ENCODE results near the gene POLR2H. TPM values are rescaled to one million over a fixed set of nuclear protein-coding genes. Genes with fewer than 3 reads are reported as not detected.
A peak's percentile ranks its signal among the peaks of the same experiment; 100 is the strongest.

Gene POLR2H
- polyA plus RNA-seq, 4 donors = 124 to 346 (median 204) TPM

- no peak for FAIRE-seq
- Histone ChIP-seq H3K9me3 (ENCODE audit: control insufficient read depth in 2 of 2, insufficient read depth in 1 of 2, low read depth in 1 of 2, low read length in 1 of 2) (no peaks in the 10 kb centered on the region), H3K4me1 (ENCODE audit: control insufficient read depth in 3 of 3, insufficient read depth in 2 of 3, low read depth in 1 of 3, low read length in 2 of 3) (peaks cover 0 to 15% (median 3%) of the 10 kb centered on the region in 3 donors), H3K27ac (ENCODE audit: low read depth in 1 of 3, low read length in 2 of 3) (peak overlapping the region; percentile 71 to 72 (median 72)), H3K4me3 (ENCODE audit: low read depth in 1 of 3, low read length in 3 of 3) (no peak overlapping the region), H3K27me3 (ENCODE audit: control insufficient read depth in 3 of 3, insufficient read depth in 3 of 3, low read length in 3 of 3) (no peaks in the 10 kb centered on the region), H3K36me3 (ENCODE audit: control insufficient read depth in 3 of 3, insufficient read depth in 2 of 3, low read depth in 1 of 3, low read length in 3 of 3) (peaks cover 0 to 75% (median 3%) of the 10 kb centered on the region in 3 donors)
- WGBS, 3 donors = 35 to 52% (median 39%) methylated on average over 13 to 14 of the region's 14 CpGs
- peak; percentile 89 to 94 for DNase-seq
Observed at GRCh38 chr3:184345317-184346144, 16.0 kb upstream of the POLR2H start.

- no peaks in the 10 kb centered on the region for H3K27me3 ChIP-seq (ENCODE audit: control insufficient read depth in 3 of 3, insufficient read depth in 3 of 3, low read length in 3 of 3)
- peak overlapping the region; percentile 52 to 72 (median 71) for H3K27ac ChIP-seq (ENCODE audit: low read depth in 1 of 3, low read length in 2 of 3)
- WGBS, 3 donors = 91 to 96% (median 93%) methylated on average over 20 of the region's 20 CpGs
- H3K4me3 ChIP-seq (ENCODE audit: low read depth in 1 of 3, low read length in 3 of 3) = no peak overlapping the region
- FAIRE-seq = no peak
- no peak for DNase-seq
- H3K4me1 ChIP-seq (ENCODE audit: control insufficient read depth in 3 of 3, insufficient read depth in 2 of 3, low read depth in 1 of 3, low read length in 2 of 3) = peaks cover 2 to 19% (median 6%) of the 10 kb centered on the region in 3 donors
- peaks cover 0 to 75% (median 3%) of the 10 kb centered on the region in 3 donors for H3K36me3 ChIP-seq (ENCODE audit: control insufficient read depth in 3 of 3, insufficient read depth in 2 of 3, low read depth in 1 of 3, low read length in 3 of 3)
- no peaks in the 10 kb centered on the region for H3K9me3 ChIP-seq (ENCODE audit: control insufficient read depth in 2 of 2, insufficient read depth in 1 of 2, low read depth in 1 of 2, low read length in 1 of 2)
Observed at GRCh38 chr3:184346480-184347190, 14.9 kb upstream of the POLR2H start.

GRCh38 chr3:184347321-184348056 is 14.0 kb upstream of the POLR2H start:
- Histone ChIP-seq H3K27me3 (ENCODE audit: control insufficient read depth in 3 of 3, insufficient read depth in 3 of 3, low read length in 3 of 3) (no peaks in the 10 kb centered on the region), H3K36me3 (ENCODE audit: control insufficient read depth in 3 of 3, insufficient read depth in 2 of 3, low read depth in 1 of 3, low read length in 3 of 3) (peaks cover 0 to 74% (median 3%) of the 10 kb centered on the region in 3 donors), H3K27ac (ENCODE audit: low read depth in 1 of 3, low read length in 2 of 3) (no peak overlapping the region), H3K4me1 (ENCODE audit: control insufficient read depth in 3 of 3, insufficient read depth in 2 of 3, low read depth in 1 of 3, low read length in 2 of 3) (peaks cover 4 to 26% (median 9%) of the 10 kb centered on the region in 3 donors), H3K9me3 (ENCODE audit: control insufficient read depth in 2 of 2, insufficient read depth in 1 of 2, low read depth in 1 of 2, low read length in 1 of 2) (no peaks in the 10 kb centered on the region), H3K4me3 (ENCODE audit: low read depth in 1 of 3, low read length in 3 of 3) (no peak overlapping the region)
- FAIRE-seq (no peak), DNase-seq (no peak)
- 74 to 83% (median 77%) methylated on average over 12 of the region's 12 CpGs for WGBS, 3 donors

DNA sequence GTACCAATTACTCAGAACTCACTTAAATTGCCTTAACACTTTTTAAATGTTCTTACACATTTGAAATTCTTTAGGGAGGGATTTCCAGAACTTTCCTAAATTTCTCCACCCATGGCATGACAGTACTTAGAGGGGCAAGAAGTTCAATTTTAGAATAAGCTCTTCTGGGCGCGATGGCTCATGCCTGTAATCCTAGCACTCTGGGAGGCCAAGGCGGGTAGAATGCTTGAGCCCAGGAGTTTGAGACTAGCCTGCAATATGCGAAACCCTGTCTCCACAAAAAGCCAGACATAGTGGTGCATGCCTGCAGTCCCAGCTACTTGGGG is 13.5 kb upstream of the POLR2H start:
- Histone ChIP-seq H3K4me1 (ENCODE audit: control insufficient read depth in 3 of 3, insufficient read depth in 2 of 3, low read depth in 1 of 3, low read length in 2 of 3) (peaks cover 4 to 31% (median 10%) of the 10 kb centered on the region in 3 donors), H3K9me3 (ENCODE audit: control insufficient read depth in 2 of 2, insufficient read depth in 1 of 2, low read depth in 1 of 2, low read length in 1 of 2) (no peaks in the 10 kb centered on the region), H3K4me3 (ENCODE audit: low read depth in 1 of 3, low read length in 3 of 3) (no peak overlapping the region), H3K36me3 (ENCODE audit: control insufficient read depth in 3 of 3, insufficient read depth in 2 of 3, low read depth in 1 of 3, low read length in 3 of 3) (peaks cover 0 to 74% (median 3%) of the 10 kb centered on the region in 3 donors), H3K27me3 (ENCODE audit: control insufficient read depth in 3 of 3, insufficient read depth in 3 of 3, low read length in 3 of 3) (no peaks in the 10 kb centered on the region), H3K27ac (ENCODE audit: low read depth in 1 of 3, low read length in 2 of 3) (no peak overlapping the region)
- DNase-seq (no peak), FAIRE-seq (no peak)
- WGBS, 3 donors = 81 to 97% (median 91%) methylated on average over 4 of the region's 4 CpGs

DNA sequence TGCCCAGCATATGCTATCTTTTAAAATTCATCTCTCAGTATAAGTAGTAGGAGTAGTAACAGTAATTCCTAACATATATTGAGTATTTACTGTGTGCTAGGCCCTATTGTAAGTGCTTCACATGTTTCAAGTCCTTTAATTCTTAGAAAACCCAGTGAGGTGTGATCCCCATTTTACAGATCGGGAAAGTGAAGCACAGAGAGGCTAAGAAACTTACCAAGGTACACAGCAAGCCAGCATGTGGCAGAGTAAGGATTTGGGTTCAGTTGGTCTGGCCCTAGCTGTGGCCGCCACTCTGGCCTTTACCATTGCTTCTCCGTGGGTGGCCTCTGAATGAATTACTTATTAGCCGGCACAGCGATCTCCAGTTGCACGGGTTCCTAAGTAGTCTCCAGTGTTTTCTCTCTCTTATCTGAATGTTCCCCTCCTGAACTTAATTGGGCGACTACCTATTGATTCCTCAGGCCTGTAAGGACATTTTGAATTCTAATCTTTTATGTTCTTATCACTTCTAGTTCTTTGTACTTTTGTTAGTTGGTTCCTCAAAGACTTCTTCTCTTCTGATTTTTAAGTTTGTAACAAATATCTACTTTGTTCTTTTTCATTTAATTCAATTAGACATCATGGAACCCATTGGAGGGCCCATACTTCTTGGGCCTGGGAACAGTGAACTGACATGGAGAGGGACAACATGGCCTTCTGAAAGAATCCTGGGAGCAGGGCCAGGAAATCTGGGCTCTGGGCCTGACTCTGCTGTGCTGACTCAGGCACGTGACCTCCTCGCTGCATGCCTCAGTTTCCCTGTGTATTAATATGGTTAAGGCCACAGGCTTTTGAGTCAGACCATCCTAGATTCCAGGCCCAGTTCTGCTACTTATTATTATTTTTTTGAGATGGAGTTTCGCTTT is 11.7 kb upstream of the POLR2H start:
- FAIRE-seq = no peak
- Histone ChIP-seq H3K27ac (ENCODE audit: low read depth in 1 of 3, low read length in 2 of 3) (no peak overlapping the region), H3K4me1 (ENCODE audit: control insufficient read depth in 3 of 3, insufficient read depth in 2 of 3, low read depth in 1 of 3, low read length in 2 of 3) (peaks cover 4 to 33% (median 11%) of the 10 kb centered on the region in 3 donors), H3K4me3 (ENCODE audit: low read depth in 1 of 3, low read length in 3 of 3) (no peak overlapping the region), H3K36me3 (ENCODE audit: control insufficient read depth in 3 of 3, insufficient read depth in 2 of 3, low read depth in 1 of 3, low read length in 3 of 3) (peaks cover 0 to 77% (median 2%) of the 10 kb centered on the region in 3 donors), H3K27me3 (ENCODE audit: control insufficient read depth in 3 of 3, insufficient read depth in 3 of 3, low read length in 3 of 3) (no peaks in the 10 kb centered on the region), H3K9me3 (ENCODE audit: control insufficient read depth in 2 of 2, insufficient read depth in 1 of 2, low read depth in 1 of 2, low read length in 1 of 2) (no peaks in the 10 kb centered on the region)
- no peak for DNase-seq
- WGBS, 3 donors = 86 to 95% (median 93%) methylated on average over 10 of the region's 10 CpGs

DNA sequence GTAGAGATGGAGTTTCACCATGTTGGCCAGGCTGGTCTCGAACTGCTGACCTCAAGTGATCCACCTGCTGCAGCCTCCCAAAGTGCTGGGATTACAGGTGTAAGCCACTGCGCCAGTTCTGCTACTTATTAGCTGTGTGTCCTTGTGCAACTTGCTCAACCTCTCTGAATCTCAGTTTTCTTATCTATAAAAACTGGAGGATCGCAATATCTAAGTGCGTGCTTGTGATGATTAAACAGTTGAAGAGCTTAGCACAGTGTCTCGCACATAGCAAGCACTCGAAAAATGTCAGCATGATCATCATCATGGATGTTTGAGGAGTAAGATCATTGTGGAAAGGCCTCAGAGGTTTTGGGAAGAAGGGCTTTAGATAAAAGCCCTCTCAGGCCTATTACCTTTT is 10.9 kb upstream of the POLR2H start:
- Histone ChIP-seq H3K36me3 (ENCODE audit: control insufficient read depth in 3 of 3, insufficient read depth in 2 of 3, low read depth in 1 of 3, low read length in 3 of 3) (peaks cover 0 to 78% (median 0%) of the 10 kb centered on the region in 3 donors), H3K9me3 (ENCODE audit: control insufficient read depth in 2 of 2, insufficient read depth in 1 of 2, low read depth in 1 of 2, low read length in 1 of 2) (no peaks in the 10 kb centered on the region), H3K27me3 (ENCODE audit: control insufficient read depth in 3 of 3, insufficient read depth in 3 of 3, low read length in 3 of 3) (no peaks in the 10 kb centered on the region), H3K4me1 (ENCODE audit: control insufficient read depth in 3 of 3, insufficient read depth in 2 of 3, low read depth in 1 of 3, low read length in 2 of 3) (peaks cover 4 to 25% (median 11%) of the 10 kb centered on the region in 3 donors), H3K27ac (ENCODE audit: low read depth in 1 of 3, low read length in 2 of 3) (no peak overlapping the region), H3K4me3 (ENCODE audit: low read depth in 1 of 3, low read length in 3 of 3) (no peak overlapping the region)
- FAIRE-seq (no peak), DNase-seq (no peak)
- 93 to 98% (median 95%) methylated on average over 6 of the region's 6 CpGs for WGBS, 3 donors

DNA sequence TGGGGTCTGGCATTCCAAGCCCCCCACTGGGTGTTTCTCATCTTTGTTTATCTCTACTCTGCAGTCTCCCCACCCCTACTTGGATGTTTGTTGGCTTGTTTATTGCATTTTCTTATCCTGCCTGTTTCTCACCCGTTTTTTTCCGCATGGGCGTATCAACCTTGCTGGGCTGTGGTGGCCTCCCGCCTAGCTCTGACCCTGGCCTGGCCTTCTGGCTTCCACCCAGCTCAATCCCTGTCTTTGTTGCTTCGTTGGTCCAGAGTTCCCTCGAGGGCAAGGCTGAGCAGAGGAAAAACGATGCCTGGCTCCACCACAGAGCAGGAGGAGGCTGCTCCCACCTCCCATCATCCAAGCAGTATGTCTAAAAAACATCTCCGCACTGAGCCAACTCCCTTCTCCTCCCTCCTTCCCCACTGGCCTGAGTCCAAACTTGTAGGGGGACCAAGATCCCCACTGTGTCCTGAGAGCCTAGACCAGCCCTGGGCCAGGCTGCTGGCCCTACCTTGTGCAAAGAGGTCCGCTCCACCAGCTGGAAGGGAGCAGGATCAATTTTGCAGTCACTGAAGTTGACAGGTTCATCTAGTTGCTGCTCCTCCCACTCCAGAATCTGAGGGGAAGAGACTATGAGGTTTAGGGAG is 9.9 kb upstream of the POLR2H start:
- Histone ChIP-seq H3K9me3 (ENCODE audit: control insufficient read depth in 2 of 2, insufficient read depth in 1 of 2, low read depth in 1 of 2, low read length in 1 of 2) (no peaks in the 10 kb centered on the region), H3K4me3 (ENCODE audit: low read depth in 1 of 3, low read length in 3 of 3) (no peak overlapping the region), H3K36me3 (ENCODE audit: control insufficient read depth in 3 of 3, insufficient read depth in 2 of 3, low read depth in 1 of 3, low read length in 3 of 3) (peaks cover 0 to 81% (median 0%) of the 10 kb centered on the region in 3 donors), H3K27me3 (ENCODE audit: control insufficient read depth in 3 of 3, insufficient read depth in 3 of 3, low read length in 3 of 3) (no peaks in the 10 kb centered on the region), H3K27ac (ENCODE audit: low read depth in 1 of 3, low read length in 2 of 3) (peak overlapping the region; percentile 74 to 92 (median 89)), H3K4me1 (ENCODE audit: control insufficient read depth in 3 of 3, insufficient read depth in 2 of 3, low read depth in 1 of 3, low read length in 2 of 3) (peaks cover 4 to 18% (median 8%) of the 10 kb centered on the region in 3 donors)
- no peak for FAIRE-seq
- DNase-seq = no peak
- WGBS, 3 donors = 30 to 45% (median 36%) methylated on average over 9 of the region's 9 CpGs
